Fibroblast of pulmonary artery (primary cell): ENCODE data around the gene BLOC1S5.

Experiments
- DNase-seq: peaks from one replicate; pipeline ENCODE4 v3.0.0-alpha.2; 2010; ENCODE audit warnings: low read depth
- H3K4me3 ChIP-seq: replicated peaks from 2 replicates; pipeline ENCODE4 v1.5.1; 2011; ENCODE audit warnings: low read depth, mild to moderate bottlenecking, control low read depth, low read length, moderate library complexity
- TF ChIP-seq, protein P1 (sequence below): IDR thresholded peaks from 2 replicates; pipeline ENCODE4 v1.5.1; 2011; ENCODE audit warnings: mild to moderate bottlenecking, control low read depth, low read length, inconsistent platforms; ENCODE audit errors: missing control alignments

BLOC1S5 gene

GRCh38 chr6:8006208-8006607 lies 58.0 kb downstream of the BLOC1S5 start:
- peak; percentile 75 for DNase-seq

GRCh38 chr6:8005136-8005535 lies 59.1 kb downstream of the BLOC1S5 start:
- DNase-seq = no peak
- no peak overlapping the region for H3K4me3 ChIP-seq
- TF ChIP-seq, protein P1, sequence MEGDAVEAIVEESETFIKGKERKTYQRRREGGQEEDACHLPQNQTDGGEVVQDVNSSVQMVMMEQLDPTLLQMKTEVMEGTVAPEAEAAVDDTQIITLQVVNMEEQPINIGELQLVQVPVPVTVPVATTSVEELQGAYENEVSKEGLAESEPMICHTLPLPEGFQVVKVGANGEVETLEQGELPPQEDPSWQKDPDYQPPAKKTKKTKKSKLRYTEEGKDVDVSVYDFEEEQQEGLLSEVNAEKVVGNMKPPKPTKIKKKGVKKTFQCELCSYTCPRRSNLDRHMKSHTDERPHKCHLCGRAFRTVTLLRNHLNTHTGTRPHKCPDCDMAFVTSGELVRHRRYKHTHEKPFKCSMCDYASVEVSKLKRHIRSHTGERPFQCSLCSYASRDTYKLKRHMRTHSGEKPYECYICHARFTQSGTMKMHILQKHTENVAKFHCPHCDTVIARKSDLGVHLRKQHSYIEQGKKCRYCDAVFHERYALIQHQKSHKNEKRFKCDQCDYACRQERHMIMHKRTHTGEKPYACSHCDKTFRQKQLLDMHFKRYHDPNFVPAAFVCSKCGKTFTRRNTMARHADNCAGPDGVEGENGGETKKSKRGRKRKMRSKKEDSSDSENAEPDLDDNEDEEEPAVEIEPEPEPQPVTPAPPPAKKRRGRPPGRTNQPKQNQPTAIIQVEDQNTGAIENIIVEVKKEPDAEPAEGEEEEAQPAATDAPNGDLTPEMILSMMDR = no peak

More at GRCh38 chr6:8006208-8006607, 58.0 kb downstream of the BLOC1S5 start:
- TF ChIP-seq, protein P1 = peak; percentile 50
- H3K4me3 ChIP-seq = no peak overlapping the region

DNA sequence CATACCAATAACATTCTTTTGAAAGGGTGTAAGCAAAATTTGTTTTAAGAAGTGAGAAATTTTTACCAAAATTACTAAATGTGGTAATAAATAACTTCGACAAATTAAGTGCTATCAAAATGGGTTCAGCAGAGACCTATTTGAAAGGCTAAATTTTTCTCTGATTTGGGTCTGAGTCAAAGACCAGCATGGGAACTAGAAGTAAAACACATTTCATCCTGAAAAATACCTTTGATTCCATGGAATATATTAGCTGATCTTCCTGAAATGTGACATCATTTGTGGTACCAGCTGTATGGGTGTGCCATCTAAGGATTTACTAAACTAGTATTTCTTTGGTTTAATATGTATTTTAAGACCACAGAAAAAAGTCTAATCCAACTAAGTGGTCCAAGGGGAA lies 63.6 kb downstream of the BLOC1S5 start:
- no peak for DNase-seq
- TF ChIP-seq, protein P1 = no peak
- no peak overlapping the region for H3K4me3 ChIP-seq

DNA sequence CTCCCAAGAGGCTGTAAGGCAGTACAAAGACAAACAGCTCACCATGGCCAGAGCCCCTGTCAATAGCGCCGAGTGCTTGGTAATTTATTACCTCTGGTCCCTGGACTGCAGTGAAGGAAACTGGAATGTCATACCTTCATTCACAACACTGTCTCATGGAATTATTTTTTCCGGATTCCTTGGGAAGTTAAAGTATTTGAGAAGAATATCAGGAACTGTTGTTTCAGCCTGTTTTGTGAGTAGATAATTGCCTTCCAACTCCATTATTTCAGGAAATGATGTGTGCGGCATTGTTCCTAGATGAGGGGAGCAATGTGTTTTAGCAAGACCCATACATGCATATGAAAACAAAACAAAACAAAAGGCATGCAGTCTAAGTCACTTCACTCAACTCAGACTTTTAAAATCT lies 64.0 kb downstream of the BLOC1S5 start:
- no peak overlapping the region for H3K4me3 ChIP-seq
- TF ChIP-seq, protein P1 = no peak
- DNase-seq = peak; percentile 91

DNA sequence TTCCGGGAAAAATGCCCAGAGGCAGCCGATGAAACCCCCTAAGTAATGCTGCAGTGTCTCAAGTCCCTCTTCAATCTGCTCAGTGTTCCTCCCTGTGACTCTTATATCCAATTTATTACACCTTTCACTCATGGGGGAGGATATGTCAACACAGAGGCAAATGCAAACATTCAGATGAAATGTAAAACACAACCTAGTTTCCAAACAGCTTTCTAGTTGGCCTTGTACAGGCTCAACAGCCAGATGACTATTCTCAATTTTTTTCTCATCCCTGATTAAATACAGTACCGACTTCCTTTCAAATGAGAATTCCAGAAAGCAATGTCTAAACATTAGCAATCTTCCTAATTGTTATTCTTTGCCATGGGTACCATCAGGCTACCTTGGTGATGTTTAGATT lies 65.0 kb downstream of the BLOC1S5 start:
- TF ChIP-seq, protein P1 = no peak
- no peak for DNase-seq
- no peak overlapping the region for H3K4me3 ChIP-seq

DNA sequence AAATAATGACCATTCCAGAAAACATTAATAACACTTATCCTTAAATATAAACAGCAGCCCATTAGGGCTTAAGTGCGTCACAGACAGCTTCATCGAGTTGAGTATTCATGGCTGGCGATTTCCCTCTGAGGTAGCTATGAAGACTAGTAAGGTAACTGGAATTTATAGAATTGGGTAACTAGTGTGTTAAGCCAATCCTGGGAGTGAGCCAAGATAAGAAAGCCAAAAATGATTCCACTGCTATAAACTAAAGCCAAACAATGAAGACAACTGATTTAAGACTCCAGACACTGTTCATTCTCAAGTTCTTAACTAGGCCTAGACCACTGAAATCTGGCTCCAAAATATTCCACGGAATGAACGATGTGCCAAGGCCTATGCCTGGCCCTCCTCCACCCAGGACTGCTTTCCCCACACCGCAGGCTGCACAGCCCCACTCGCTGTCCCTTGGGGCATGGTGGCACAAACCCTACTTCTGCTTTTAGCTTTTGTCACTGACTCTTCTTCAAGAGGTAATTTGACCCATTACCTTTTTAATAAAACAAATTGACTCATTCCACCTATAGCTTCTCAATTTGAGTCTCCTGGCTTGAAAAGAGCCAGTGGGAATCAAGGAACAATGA lies 66.0 kb downstream of the BLOC1S5 start:
- peak; percentile 91 for DNase-seq
- TF ChIP-seq, protein P1 = no peak
- no peak overlapping the region for H3K4me3 ChIP-seq

- no peak overlapping the region for H3K4me3 ChIP-seq
- TF ChIP-seq, protein P1 = no peak
- no peak for DNase-seq
These were observed 66.9 kb downstream of the BLOC1S5 start for GRCh38 chr6:7997286-7997685.
